ENCODE data around the gene ALDOC. TPM values are rescaled to one million over a fixed set of nuclear protein-coding genes. Genes with fewer than 3 reads are reported as not detected.

ALDOC gene
- polyA plus RNA-seq, 1 of the 3 experiments (the other 2 are of a cell fraction) = 10.3 TPM

- no peaks in the 10 kb centered on the region for H3K9me2 ChIP-seq
- no peaks in the 10 kb centered on the region for H3K27me3 ChIP-seq (ENCODE audit: insufficient read depth)
- H4K20me1 ChIP-seq (ENCODE audit: insufficient read depth) = no peaks in the 10 kb centered on the region
- H3K4me1 ChIP-seq (ENCODE audit: control insufficient read depth in 1 of 2, insufficient read depth in 2 of 2, low read depth in 1 of 2, low read length in 1 of 2) = no peaks in the 10 kb centered on the region
- no peak overlapping the region for H2AFZ ChIP-seq (ENCODE audit: low read depth)
- POLR2A ChIA-PET = no interaction called here
- 15% methylated on average over 3 of the region's 12 CpGs for WGBS (ENCODE audit: low lambda C conversion rate)
- H3K36me3 ChIP-seq (replicated peaks in 1 of 2; ENCODE audit: control insufficient read depth in 1 of 2, insufficient read depth in 2 of 2, low read length in 1 of 2) = no peaks in the 10 kb centered on the region
- H3K4me2 ChIP-seq = no peak overlapping the region
- TF ChIP-seq EP300 (IDR thresholded peaks at IDR 0.05; ENCODE audit: borderline replicate concordance in 1 of 2, low read depth in 1 of 2, low read length in 1 of 2) (no peak), GABPA (IDR thresholded peaks at IDR 0.05; ENCODE audit: low read depth) (no peak)
- H3K4me3 ChIP-seq (ENCODE audit: low read depth in 2 of 2, low read length in 1 of 2) = no peak overlapping the region
- no peaks in the 10 kb centered on the region for H3F3A ChIP-seq (replicated peaks; ENCODE audit: insufficient read depth)
- no peak overlapping the region for H3K9ac ChIP-seq
- H3K27ac ChIP-seq (ENCODE audit: low read depth in 2 of 2, low read length in 1 of 2) = no peak overlapping the region
- no peaks in the 10 kb centered on the region for H3K79me2 ChIP-seq (ENCODE audit: insufficient read depth)
- CTCF ChIA-PET = interaction anchor here (1.4 to 7.9 kb wide), 4 partner anchors 10 to 42 kb away, joined by 4 to 117 read pairs (median 26); no protein-coding TSS in a partner anchor
- DNase-seq = no peak
- H3K9me3 ChIP-seq = no peaks in the 10 kb centered on the region
Measured at GRCh38 chr17:28537219-28537610, 39.5 kb downstream of the ALDOC start.

GRCh38 chr17:28536532-28537218 is 40.0 kb downstream of the ALDOC start:
- no peak for DNase-seq
- no peaks in the 10 kb centered on the region for H3K9me2 ChIP-seq
- no peak overlapping the region for H2AFZ ChIP-seq (ENCODE audit: low read depth)
- 0 out of 2 replicates have a peak, but pooled peaks cover under 1% of the 10 kb centered on the region for H3K27me3 ChIP-seq (ENCODE audit: insufficient read depth)
- no peaks in the 10 kb centered on the region for H3K36me3 ChIP-seq (replicated peaks in 1 of 2; ENCODE audit: control insufficient read depth in 1 of 2, insufficient read depth in 2 of 2, low read length in 1 of 2)
- no peak overlapping the region for H3K27ac ChIP-seq (ENCODE audit: low read depth in 2 of 2, low read length in 1 of 2)
- H3K79me2 ChIP-seq (ENCODE audit: insufficient read depth) = no peaks in the 10 kb centered on the region
- H4K20me1 ChIP-seq (ENCODE audit: insufficient read depth) = no peaks in the 10 kb centered on the region
- no peak overlapping the region for H3K4me2 ChIP-seq
- no peak overlapping the region for H3K9ac ChIP-seq
- H3K9me3 ChIP-seq = no peaks in the 10 kb centered on the region
- WGBS (ENCODE audit: low lambda C conversion rate) = 38% methylated on average over 8 of the region's 9 CpGs
- no peaks in the 10 kb centered on the region for H3K4me1 ChIP-seq (ENCODE audit: control insufficient read depth in 1 of 2, insufficient read depth in 2 of 2, low read depth in 1 of 2, low read length in 1 of 2)
- CTCF ChIA-PET = interaction anchor here (1.2 to 7.9 kb wide), 5 partner anchors 10 to 41 kb away, joined by 3 to 117 read pairs (median 4); no protein-coding TSS in a partner anchor
- H3K4me3 ChIP-seq (ENCODE audit: low read depth in 2 of 2, low read length in 1 of 2) = no peak overlapping the region
- POLR2A ChIA-PET = no interaction called here
- no peak for TF ChIP-seq RAD21 (IDR thresholded peaks at IDR 0.05; ENCODE audit: low read length)
- no peak for TF ChIP-seq NFIC (IDR thresholded peaks at IDR 0.05; ENCODE audit: borderline replicate concordance)
- TF ChIP-seq TEAD4 (IDR thresholded peaks at IDR 0.05; ENCODE audit: borderline replicate concordance, insufficient read depth) = no peak
- TF ChIP-seq NRF1 (IDR thresholded peaks at IDR 0.05; ENCODE audit: low read depth, low read length) = no peak
- no peak for TF ChIP-seq TCF12 (IDR thresholded peaks at IDR 0.05)
- no peak for TF ChIP-seq FOXJ3 (CRISPR knock-in tag; IDR thresholded peaks at IDR 0.05)
- TF ChIP-seq PBX3 (IDR thresholded peaks at IDR 0.05) = no peak
- TF ChIP-seq RFX5 (IDR thresholded peaks at IDR 0.05; ENCODE audit: low read length) = no peak
- H3F3A ChIP-seq (replicated peaks; ENCODE audit: insufficient read depth) = no peaks in the 10 kb centered on the region

All from SK-N-SH (cell line).